Superior temporal gyrus (tissue), 1 donor: ENCODE data around the gene P4HA3.

Experiments used
- DNase-seq: peaks from one replicate; pipeline ENCODE4 v3.0.0-alpha.2; 2016; ENCODE audit errors: extremely low spot score

The P4HA3 gene

GRCh38 chr11:74318241-74318932, 6.9 kb upstream of the P4HA3 start:
- no peak for DNase-seq

- no peak for DNase-seq
Measured at GRCh38 chr11:74316772-74317505, 5.5 kb upstream of the P4HA3 start.

DNA sequence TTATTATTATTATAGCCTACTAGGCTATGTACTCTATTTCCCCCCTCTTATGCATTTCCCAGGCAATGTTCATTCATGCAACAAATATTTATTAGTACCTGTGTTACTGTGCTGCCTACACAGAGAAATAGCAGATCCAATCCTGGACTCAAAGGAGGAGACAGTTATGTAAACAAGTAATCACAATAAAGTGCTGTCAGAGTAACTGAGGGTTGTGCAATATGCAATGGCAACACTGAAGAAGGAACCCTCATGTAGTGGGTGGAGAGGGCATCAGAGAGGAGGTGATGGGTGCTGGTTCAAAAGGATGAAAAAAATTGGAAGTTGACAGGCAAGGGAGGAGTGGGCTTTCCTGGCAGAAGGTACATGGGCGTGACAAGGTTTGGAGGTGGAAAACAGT, 886 bp upstream of the P4HA3 start:
- DNase-seq, result no peak

DNA sequence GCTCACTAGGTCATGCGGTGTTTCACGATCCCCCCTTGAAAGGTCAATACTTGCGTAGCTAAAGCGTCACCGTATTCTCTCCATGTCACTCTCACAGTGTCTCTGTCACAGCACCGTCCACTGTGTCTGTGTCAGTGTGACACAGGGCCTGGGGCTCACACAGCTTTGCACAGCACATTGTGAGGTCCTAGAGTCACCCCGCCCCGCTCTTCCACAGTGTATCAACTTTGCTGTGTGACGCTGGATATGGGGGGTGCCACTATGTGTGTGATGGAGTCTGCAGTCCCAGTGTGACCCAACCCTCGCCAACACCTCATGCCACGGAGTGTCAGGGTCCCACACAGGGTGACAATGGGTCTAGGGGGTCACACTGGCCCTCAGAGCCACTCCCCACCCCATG, 583 bp downstream of the P4HA3 start:
- no peak for DNase-seq

DNA sequence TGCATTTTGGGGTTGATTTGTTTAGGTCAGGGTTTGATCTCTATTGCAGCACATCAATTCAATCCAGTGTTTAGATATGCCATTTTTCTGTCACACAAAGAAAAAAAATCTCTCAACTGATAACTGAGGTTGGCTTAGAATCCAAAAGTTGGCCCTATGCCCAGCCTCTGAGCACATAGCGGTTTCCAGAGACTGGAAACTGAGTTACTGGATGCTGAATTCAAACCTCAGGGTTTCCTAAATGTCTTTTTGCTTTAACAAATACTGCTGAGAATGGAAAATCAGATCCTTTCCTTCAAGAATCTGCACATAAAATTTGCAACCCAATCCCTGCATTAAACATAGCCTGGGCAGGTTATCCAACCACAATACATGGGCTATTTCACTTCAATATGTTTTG, 4.0 kb downstream of the P4HA3 start:
- DNase-seq, result no peak

- DNase-seq, result no peak
Measured at GRCh38 chr11:74306435-74307175, 4.8 kb downstream of the P4HA3 start.

DNA sequence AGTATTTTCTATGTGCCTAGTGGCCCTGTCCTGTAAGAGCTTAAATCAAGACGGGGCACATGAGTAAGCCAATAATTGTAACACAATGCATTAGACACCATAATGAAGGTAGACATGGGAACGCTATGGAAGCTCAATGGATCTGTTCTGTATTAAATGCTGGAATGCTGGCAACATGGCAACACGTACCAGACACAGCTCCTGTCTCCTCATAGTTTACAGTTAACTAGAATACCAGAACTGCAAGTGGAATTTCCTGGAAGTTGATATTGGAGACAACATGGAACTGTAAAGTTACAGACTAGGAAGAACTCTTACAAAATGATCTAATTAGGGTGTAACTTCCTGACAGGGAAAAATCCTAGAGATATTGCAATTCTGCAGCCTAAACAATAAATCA, 12.4 kb downstream of the P4HA3 start:
- no peak for DNase-seq

DNA sequence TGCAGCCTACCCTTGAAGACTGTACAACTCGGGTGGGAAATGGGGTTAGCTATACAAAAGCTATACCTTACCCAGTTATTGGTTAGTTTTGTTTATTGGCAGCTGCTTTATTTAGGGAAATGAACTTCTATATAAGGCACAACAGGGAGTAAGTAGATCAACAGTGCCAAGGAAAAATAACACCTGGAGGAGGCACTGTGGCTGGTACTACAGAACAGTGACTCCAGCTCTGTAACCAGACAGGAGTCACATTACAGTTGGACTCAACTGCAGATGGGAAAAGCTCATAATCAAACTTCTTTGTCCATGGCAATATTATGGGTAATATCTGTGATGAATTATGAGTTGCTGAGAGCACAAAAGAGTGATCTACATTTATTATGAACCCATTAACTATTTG, 14.0 kb downstream of the P4HA3 start:
- no peak for DNase-seq

DNA sequence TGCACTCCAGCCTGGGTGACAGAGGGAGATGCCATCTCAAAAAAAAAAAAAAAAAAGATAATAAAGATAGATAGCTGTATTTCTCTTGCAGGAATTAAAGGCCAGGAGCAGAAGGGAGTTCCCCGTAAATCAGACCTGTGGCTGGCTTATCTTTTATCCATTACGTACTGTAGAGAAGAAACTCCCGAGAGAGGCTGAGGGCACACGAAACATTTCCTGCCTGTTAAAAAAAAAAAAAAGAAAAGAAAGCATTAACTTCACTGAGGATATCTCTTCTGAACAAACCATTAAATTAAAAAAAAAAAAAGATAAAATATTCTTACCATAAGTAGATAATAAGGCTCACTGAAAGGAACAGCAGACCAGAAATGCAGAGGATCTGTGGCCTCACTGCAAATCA, 22.5 kb downstream of the P4HA3 start:
- DNase-seq, result no peak

GRCh38 chr11:74288161-74288560, 23.3 kb downstream of the P4HA3 start:
- no peak for DNase-seq

DNA sequence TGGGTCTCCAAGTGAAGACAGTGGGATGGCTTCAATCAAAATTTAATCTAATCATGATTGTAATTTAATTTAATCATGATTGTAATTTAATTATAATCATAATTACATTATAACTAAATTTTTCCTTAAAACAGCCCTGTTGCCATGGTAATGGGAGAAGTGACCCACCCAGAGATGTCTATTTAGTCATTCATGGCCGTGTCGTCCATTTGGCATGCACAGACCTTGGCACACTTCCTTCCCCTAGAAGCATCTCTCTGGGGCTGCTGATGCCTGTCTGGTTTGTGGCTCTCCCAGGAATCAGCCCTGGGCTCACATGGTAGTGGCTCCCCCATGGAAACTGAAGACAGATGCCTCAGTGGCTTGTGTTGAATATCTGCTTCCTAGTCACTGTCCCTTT, 27.0 kb downstream of the P4HA3 start:
- DNase-seq, result no peak

DNA sequence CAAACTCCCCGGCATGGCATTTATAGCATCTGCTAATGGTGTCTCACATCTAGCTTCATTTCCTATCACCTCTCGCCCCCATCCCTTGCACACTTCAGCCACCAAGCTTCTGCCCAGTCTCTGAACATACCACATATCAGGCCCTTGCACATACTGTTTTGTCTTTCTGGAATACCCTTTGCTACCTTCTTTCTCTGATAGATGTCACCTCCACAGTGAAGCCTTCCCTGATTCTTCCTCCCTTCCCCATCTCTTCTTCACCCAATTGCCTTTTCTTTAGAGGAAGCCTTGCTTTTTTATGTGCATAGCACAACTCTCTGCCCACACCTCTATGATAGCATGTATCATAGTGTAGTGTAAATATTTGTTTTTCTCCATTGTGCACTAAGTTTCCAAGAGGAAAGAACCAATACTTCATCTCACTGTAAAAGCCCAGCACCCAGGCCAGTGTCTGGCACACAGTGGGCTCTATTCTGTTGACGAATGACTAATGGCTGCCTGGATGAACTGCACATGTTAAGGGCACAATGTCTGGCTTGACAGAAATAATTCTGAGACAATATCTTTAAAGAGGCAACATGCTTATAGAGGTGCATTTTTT, 27.8 kb downstream of the P4HA3 start:
- DNase-seq, result no peak

- no peak for DNase-seq
Measured at GRCh38 chr11:74282914-74283371, 28.5 kb downstream of the P4HA3 start.

DNA sequence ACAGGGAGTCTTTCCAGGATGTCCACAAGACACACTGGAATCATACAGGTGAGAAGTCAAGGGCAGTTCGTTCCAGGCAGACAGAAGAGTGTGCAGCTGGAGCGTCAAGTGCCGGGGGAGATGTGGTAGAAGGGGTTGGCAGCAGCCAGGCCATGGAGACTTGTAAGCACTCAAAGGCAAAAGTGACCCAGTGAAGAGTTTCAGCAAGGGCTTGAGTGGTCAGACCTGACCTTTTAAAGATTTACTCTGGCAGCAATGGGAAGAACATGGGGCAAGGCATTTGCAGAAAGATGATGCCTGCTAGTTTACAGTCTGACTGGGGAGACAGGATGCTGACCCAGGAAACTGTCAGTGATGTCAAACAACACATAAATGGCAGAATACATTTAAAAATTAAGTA, 29.0 kb downstream of the P4HA3 start:
- no peak for DNase-seq

GRCh38 chr11:74280494-74280893, 30.9 kb downstream of the P4HA3 start:
- DNase-seq, result no peak

GRCh38 chr11:74279256-74279655, 32.2 kb downstream of the P4HA3 start:
- DNase-seq, result no peak

DNA sequence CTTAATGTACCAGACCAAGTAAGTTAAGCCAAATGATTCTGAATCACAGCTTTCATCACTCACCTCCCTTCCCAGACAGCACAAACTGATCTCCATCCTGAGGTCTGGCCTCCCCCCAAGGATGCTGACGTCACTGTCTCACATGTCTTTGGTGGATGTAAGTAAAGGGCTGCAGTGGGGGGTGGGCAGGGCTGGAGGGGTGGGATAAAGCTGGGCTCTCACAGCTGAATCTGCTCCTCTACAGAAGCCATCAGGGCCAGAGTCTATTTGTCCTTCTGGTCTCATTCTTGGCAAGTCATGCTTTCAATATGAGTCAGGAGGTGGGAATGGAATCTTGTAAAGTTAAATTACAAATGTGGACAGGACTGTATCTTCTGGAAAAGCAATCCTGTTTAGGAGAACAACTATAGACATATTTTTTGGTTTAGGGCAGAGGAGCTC, 32.7 kb downstream of the P4HA3 start:
- DNase-seq, result no peak

DNA sequence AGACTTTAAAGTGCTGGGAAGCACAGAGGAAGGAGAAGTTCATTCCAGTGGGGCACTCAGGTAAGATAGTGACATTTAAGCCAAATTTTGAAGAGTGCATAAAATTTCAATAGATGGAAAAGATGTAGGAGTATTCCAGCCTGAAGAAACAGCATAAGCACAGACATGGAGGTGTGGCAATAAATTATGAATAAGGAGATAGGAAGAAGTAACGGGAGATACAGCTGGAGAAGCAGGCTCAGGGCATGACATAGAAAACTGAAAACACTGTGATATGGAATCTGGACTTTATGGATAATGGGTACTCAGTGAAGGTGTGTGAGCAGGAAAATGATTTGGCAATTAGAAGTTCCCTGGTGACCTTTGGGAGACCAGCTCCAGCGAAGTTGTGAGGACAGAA, 33.3 kb downstream of the P4HA3 start:
- no peak for DNase-seq

DNA sequence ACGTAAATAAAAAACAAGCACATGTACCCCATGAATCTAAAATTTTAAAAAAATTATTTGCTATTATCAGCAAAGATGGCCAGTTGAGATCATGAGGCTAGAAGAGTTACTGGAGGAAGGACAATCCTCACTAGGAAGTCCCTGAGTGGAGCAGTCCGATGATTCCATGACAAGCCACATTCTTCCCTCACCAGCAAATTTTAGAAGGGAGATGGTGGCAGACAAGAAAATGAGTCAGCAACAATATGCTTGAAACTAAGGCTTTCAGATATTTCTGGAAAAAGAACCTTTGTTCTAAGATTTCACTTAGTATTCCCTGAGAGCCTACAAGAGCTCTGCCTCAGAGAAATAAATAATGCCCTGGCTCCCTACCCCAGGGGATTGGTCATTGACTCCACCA, 34.9 kb downstream of the P4HA3 start:
- DNase-seq, result no peak

- DNase-seq, result no peak
Measured at GRCh38 chr11:74272276-74272675, 39.2 kb downstream of the P4HA3 start.

DNA sequence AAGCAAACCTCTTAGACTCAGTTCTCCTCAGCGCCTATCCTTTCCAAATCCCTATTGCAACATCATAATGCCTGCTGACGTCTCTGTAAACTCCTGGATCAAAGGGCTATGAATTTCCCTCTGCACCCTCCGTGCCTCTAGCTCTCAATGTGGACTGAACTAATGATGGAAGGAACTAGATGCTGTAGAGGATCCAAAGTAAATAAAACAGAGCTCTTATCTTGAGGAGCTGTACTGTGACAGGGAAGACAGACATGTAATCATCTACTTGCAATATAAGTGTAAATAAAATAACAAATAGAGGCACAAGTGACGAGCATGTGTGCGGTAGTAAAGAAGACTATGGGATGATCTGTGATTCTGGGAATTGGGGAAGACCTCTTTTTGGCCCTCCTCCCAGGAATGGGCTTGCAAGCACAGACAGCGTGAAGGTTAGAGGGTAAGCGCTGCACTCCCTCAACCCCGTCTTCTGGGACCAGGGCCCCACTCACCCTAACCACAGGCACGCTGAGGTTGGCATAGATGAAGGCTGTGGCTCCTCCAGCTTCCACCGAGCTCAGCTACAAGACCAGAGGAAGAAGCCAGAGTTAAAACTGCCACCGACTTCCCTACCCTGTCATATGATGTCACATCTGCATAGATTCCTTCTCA, 42.2 kb downstream of the P4HA3 start:
- DNase-seq, result no peak

GRCh38 chr11:74268456-74268855, 43.0 kb downstream of the P4HA3 start:
- no peak for DNase-seq
